Raji (cell line): ENCODE measurements around the gene KRT78.

Source experiments
- POLR2A ChIP-seq: IDR thresholded peaks from 2 replicates; pipeline ENCODE4 v1.6.1; 2011; ENCODE audit warnings: low read depth, low read length, control low read depth; ENCODE audit not compliant: insufficient read depth

The KRT78 gene

GRCh38 chr12:52848661-52849255 lies at the start of gene KRT78:
Gene KRT78, minus strand, starts transcription at chr12:52848994. Its CDS starts 64 bp downstream, at chr12:52848930.
- no peak for TF ChIP-seq POLR2A

DNA sequence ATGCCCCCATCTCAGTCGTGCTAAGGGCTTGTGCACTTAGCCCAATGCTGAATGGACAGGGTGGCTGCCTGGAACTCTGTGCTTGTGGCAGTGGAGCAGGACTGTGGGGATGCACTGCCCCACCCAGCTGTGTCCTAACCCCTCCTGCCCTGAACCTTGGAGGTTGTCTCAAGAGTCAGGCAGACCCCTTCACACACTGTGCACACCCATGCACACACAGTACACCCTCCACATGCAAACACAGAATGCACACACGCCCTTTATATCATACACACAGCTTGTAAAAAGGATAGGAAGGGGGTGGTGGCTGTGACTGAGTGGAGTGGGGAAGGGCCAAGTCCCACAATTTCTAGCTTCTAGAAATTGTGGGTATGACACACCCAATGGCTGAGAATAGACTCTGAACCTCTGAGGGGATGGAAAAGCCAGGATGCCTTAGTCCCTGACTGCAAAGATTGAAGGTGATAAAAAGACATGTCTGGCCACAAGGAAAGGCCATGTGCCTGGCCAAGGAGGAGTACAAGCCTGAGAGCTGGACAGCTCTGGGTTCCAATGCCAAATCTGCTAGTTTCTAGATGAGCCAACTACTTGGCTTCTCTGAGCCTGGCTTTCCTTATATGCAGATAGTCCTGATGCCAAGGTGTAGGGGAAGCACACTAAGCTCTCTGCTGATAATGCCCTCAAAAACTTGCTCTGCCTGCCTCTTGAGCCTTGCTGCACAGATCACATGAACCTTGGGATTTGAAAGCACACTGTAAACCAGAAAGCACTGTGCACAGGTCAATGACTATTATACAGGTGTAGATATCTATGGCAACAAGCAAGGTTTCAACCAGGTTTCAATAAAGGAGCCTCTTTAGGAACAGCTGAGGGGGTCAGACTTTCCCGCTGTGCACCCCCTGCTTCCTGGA lies 47.7 kb upstream of the KRT78 start:
- no peak for TF ChIP-seq POLR2A

DNA sequence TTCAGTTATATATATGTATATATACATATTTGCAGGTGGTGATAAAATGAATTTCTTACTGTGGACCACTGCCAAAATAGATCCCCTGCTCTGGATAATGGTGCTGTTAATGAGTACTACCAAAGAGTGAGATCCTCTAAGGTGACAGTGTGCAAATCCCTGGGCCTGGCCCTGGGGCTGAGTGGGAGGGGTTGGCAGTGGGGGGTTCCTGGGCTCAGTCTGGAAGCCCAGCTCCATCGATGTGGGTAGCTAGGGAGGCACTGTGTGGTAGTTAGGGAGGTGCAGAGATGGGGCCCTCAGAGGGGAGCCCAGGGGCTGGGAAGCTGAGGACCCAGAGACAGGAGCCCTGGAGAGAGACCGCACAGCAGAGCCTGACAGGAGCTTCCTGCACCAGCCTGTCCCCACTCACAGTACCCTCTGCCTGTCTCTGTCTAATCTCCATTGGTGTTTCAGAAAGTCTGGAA lies 47.0 kb upstream of the KRT78 start:
- no peak for TF ChIP-seq POLR2A

- no peak for TF ChIP-seq POLR2A
These were observed 44.2 kb upstream of the KRT78 start for GRCh38 chr12:52892974-52893373.

DNA sequence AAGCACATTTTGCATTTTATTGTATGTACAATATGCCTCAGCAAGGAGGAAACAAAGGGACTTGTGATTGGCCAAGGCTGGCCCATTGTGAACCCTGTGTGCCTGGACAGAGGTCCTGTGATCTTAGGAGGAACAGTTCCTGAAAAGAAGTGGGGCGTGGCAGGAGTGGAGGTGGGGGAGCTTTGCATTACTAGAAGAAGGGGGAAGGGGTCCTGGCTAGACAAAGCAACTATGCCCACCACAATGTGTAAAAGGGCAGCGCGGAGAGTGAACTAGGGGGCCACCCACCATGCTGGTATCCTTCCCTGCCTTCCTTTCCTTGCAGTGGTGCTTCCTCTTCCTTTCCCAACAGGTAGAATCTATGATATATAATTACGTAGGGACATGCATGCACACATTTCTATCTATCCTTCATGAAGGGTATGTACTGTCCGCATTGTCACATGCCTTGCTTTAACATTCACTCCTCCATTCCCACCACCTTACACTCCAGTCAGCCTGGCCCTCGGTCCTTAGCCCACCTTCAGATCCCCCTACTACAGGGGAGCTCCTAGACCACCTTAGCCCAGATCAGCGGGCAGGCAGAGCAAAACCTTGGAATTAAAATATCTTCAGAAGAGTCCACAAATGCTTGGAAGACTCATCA lies 43.5 kb upstream of the KRT78 start:
- TF ChIP-seq POLR2A, result no peak

GRCh38 chr12:52891044-52891443 lies 42.2 kb upstream of the KRT78 start:
- no peak for TF ChIP-seq POLR2A

DNA sequence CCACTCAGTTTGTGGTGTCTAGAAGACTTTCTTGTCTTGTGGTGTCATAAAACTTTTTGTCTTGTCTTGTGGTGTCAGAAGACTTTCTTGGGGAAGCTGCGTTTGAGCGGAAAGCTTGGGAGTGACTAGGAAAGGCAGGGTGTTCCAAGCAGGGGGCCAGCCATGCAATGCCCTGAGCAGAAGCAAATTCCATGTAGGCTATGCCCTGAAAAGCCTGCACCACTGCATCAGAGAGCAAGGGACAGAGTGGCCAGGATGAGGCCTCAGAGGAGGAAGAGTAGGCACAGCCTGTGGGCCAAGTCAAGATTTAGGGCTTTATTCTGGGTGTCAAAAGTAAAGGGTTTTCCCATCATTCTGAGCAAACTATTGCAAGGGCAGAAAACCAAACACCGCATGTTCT lies 41.6 kb upstream of the KRT78 start:
- TF ChIP-seq POLR2A, result no peak

DNA sequence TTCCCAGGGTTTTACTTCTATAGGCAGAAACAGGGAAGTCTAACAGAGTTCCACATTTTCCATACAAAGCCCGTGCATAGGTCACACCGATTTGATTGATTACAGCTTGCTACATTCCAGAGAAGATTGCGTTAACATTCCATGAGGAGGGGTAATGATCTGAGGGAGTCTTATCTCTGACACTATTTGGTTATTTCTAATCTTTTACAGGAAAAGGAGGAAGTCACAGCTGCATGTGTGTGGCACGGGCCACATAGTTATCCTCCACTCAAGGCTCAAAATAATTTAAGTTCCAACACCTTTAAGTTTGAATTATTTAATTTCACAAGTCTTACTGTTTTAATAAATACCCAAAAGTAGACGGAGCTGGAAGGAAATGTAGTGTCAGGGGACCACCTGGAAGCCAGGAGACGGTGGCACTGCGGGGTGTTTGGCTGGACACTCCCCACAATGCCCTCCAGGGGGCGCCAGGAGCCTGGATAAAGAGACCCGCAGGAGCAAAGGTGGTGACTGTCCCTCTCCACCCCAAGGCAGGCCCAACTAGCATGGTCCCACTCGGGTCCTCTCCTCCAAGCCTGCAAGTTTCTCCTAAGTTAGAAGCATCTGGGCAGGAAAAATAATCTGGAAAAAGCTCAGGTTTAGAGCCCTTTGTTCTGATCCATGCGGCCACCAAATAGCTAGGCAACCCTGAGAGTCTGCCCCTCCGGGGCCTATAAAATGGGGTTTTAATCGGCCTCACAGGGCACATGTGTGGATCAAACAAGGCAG lies 35.9 kb upstream of the KRT78 start:
- no peak for TF ChIP-seq POLR2A

GRCh38 chr12:52879394-52880351 lies 30.9 kb upstream of the KRT78 start:
- no peak for TF ChIP-seq POLR2A

GRCh38 chr12:52878507-52879393 lies 30.0 kb upstream of the KRT78 start:
- no peak for TF ChIP-seq POLR2A

- TF ChIP-seq POLR2A, result no peak
These were observed 28.4 kb upstream of the KRT78 start for GRCh38 chr12:52877242-52877641.

GRCh38 chr12:52876372-52876771 lies 27.6 kb upstream of the KRT78 start:
- no peak for TF ChIP-seq POLR2A

GRCh38 chr12:52874573-52875435 lies 26.0 kb upstream of the KRT78 start:
- TF ChIP-seq POLR2A, result no peak
